MM.1S (cell line): ENCODE measurements around the gene INSL4.

Experiments
- DNase-seq: peaks from one replicate; pipeline ENCODE4 v3.0.0-alpha.2; 2015
- H2AFZ ChIP-seq: fragments of 300-600 bp; sonication (generic); 2 replicates; pipeline ENCODE4 v1.6.0; 2016; ENCODE audit warnings: antibody characterized with exemption, low read length
- H3F3A ChIP-seq: fragments of 300-600 bp; sonication (generic); 2 replicates; pipeline ENCODE4 v1.6.1; 2016; ENCODE audit warnings: mild to moderate bottlenecking, antibody characterized with exemption, low read length, moderate library complexity, mixed read lengths; ENCODE audit not compliant: insufficient read depth
- H3K27ac ChIP-seq: fragments of 300-600 bp; sonication (generic); 2 replicates; pipeline ENCODE4 v1.5.1; 2016; ENCODE audit warnings: mild to moderate bottlenecking, low read length
- H3K27me3 ChIP-seq: fragments of 300-600 bp; sonication (generic); replicated peaks from 2 replicates; pipeline ENCODE4 v1.6.0; 2016; ENCODE audit warnings: low read length; ENCODE audit not compliant: insufficient read depth
- H3K36me3 ChIP-seq: fragments of 300-600 bp; sonication (generic); replicated peaks from 2 replicates; pipeline ENCODE4 v1.6.1; 2016; ENCODE audit warnings: mild to moderate bottlenecking, low read length, mixed read lengths; ENCODE audit not compliant: insufficient read depth
- H3K4me1 ChIP-seq: fragments of 300-600 bp; sonication (generic); 2 replicates; pipeline ENCODE4 v1.6.1; 2016; ENCODE audit warnings: low read length, mixed read lengths
- H3K4me2 ChIP-seq: fragments of 300-600 bp; sonication (generic); 2 replicates; pipeline ENCODE4 v1.6.0; 2016; ENCODE audit warnings: low read depth, low read length
- H3K4me3 ChIP-seq: fragments of 300-600 bp; sonication (generic); 2 replicates; pipeline ENCODE4 v1.5.1; 2016; ENCODE audit warnings: low read length, mixed read lengths
- H3K79me2 ChIP-seq: fragments of 300-600 bp; sonication (generic); 2 replicates; pipeline ENCODE4 v1.6.1; 2016; ENCODE audit warnings: mixed run types, low read length, mixed read lengths
- H3K9ac ChIP-seq: fragments of 300-600 bp; sonication (generic); 2 replicates; pipeline ENCODE4 v1.6.1; 2016; ENCODE audit warnings: low read length, mixed read lengths
- H3K9me2 ChIP-seq: fragments of 300-600 bp; sonication (generic); replicated peaks from 2 replicates; pipeline ENCODE4 v1.6.1; 2016; ENCODE audit warnings: mild to moderate bottlenecking, low read length, mixed read lengths; ENCODE audit not compliant: insufficient read depth
- H3K9me3 ChIP-seq: fragments of 300-600 bp; sonication (generic); replicated peaks from 2 replicates; pipeline ENCODE4 v1.6.1; 2016; ENCODE audit warnings: mild to moderate bottlenecking, low read length, mixed read lengths; ENCODE audit not compliant: insufficient read depth
- H4K20me1 ChIP-seq: fragments of 300-600 bp; sonication (generic); 2 replicates; pipeline ENCODE4 v1.6.1; 2016; ENCODE audit warnings: mild to moderate bottlenecking, low read length, moderate library complexity, mixed read lengths; ENCODE audit not compliant: insufficient read depth
- EZH2 ChIP-seq: fragments of 300-600 bp; sonication (generic); optimal IDR thresholded peaks from 2 replicates; pipeline ENCODE3; 2017; ENCODE audit warnings: low read depth, mild to moderate bottlenecking, antibody characterized with exemption, low read length, mixed read lengths
- EZH2phosphoT487 ChIP-seq: fragments of 300-600 bp; sonication (generic); IDR thresholded peaks from 2 replicates; pipeline ENCODE4 v1.6.1; 2018; ENCODE audit warnings: antibody characterized with exemption, low read length
- TF ChIP-seq, protein P1 (sequence below): fragments of 300-600 bp; sonication (generic); IDR thresholded peaks from 2 replicates; pipeline ENCODE4 v1.5.1; 2016; ENCODE audit warnings: antibody characterized with exemption, low read length, mixed read lengths

Gene INSL4

GRCh38 chr9:5193345-5193744 lies 37.9 kb upstream of the INSL4 start:
- Histone ChIP-seq H3K9me3 (no peaks in the 10 kb centered on the region), H2AFZ (no peak overlapping the region), H3K9ac (no peak overlapping the region), H3K9me2 (no peaks in the 10 kb centered on the region), H3K36me3 (no peaks in the 10 kb centered on the region), H3K4me2 (no peak overlapping the region), H3K27ac (no peak overlapping the region), H3F3A (no peaks in the 10 kb centered on the region), H3K79me2 (no peaks in the 10 kb centered on the region), H3K4me3 (no peak overlapping the region), H4K20me1 (no peaks in the 10 kb centered on the region), H3K4me1 (no peaks in the 10 kb centered on the region), H3K27me3 (no peaks in the 10 kb centered on the region)
- DNase-seq: no peak
- TF ChIP-seq EZH2phosphoT487 (no peak), EZH2 (no peak)
- TF ChIP-seq, protein P1, sequence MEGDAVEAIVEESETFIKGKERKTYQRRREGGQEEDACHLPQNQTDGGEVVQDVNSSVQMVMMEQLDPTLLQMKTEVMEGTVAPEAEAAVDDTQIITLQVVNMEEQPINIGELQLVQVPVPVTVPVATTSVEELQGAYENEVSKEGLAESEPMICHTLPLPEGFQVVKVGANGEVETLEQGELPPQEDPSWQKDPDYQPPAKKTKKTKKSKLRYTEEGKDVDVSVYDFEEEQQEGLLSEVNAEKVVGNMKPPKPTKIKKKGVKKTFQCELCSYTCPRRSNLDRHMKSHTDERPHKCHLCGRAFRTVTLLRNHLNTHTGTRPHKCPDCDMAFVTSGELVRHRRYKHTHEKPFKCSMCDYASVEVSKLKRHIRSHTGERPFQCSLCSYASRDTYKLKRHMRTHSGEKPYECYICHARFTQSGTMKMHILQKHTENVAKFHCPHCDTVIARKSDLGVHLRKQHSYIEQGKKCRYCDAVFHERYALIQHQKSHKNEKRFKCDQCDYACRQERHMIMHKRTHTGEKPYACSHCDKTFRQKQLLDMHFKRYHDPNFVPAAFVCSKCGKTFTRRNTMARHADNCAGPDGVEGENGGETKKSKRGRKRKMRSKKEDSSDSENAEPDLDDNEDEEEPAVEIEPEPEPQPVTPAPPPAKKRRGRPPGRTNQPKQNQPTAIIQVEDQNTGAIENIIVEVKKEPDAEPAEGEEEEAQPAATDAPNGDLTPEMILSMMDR: no peak

GRCh38 chr9:5195463-5195862 lies 35.8 kb upstream of the INSL4 start:
- Histone ChIP-seq H3F3A (no peaks in the 10 kb centered on the region), H3K36me3 (no peaks in the 10 kb centered on the region), H3K27ac (no peak overlapping the region), H3K79me2 (no peaks in the 10 kb centered on the region), H3K9me3 (no peaks in the 10 kb centered on the region), H3K4me1 (no peaks in the 10 kb centered on the region), H3K27me3 (no peaks in the 10 kb centered on the region), H3K4me3 (no peak overlapping the region), H4K20me1 (no peaks in the 10 kb centered on the region), H2AFZ (no peak overlapping the region), H3K4me2 (no peak overlapping the region), H3K9ac (no peak overlapping the region), H3K9me2 (no peaks in the 10 kb centered on the region)
- TF ChIP-seq EZH2phosphoT487 (no peak), EZH2 (no peak)
- DNase-seq: no peak

DNA sequence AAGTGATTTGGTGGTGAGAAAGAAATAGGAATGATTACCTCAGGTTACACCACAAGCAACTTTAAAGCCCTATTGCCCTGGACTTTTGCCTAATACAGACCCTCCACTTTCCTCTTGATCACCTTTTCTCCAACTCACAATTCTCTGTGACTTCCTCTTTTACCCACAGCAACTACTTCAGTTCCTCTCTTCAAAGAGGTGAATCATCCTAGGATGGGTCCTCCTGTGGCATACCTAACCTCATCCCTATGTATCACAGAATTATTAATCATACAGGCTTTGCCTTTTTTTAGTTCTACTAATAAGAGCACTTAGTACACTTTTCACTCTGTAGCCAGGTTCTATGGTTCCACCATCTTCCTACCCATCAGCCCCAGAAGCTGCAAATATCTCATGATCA lies 26.1 kb upstream of the INSL4 start:
- no peaks in the 10 kb centered on the region for H3F3A ChIP-seq
- H3K4me2 ChIP-seq: no peak overlapping the region
- no peaks in the 10 kb centered on the region for H3K4me1 ChIP-seq
- no peaks in the 10 kb centered on the region for H4K20me1 ChIP-seq
- H3K79me2 ChIP-seq: no peaks in the 10 kb centered on the region
- H3K9ac ChIP-seq: no peak overlapping the region
- H3K4me3 ChIP-seq: no peak overlapping the region
- no peak overlapping the region for H2AFZ ChIP-seq
- TF ChIP-seq EZH2 (no peak), EZH2phosphoT487 (no peak)
- TF ChIP-seq, protein P1: no peak
- DNase-seq: no peak
- no peaks in the 10 kb centered on the region for H3K27me3 ChIP-seq
- no peaks in the 10 kb centered on the region for H3K9me3 ChIP-seq
- no peaks in the 10 kb centered on the region for H3K36me3 ChIP-seq
- no peaks in the 10 kb centered on the region for H3K9me2 ChIP-seq
- no peak overlapping the region for H3K27ac ChIP-seq

DNA sequence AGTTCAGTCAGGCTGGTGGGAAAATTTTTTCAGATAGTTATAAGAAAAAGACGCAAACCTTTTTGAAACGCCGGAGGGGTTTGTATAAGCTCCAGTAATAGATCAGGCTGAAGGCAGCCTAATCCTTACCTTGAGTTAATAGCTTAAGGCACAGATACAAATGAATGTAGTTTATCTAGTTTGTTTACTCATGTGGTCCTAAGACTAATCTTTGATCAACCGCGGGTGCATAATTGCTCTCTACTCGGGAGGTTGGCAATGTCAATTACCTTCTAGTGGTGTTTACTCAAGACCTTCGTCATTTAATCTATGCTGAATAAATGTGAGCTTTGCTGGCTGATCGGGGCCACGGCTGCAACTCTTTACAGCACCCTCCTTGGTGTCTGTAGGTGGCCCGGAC lies 665 bp upstream of the INSL4 start:
- DNase-seq: no peak
- Histone ChIP-seq H3K27me3 (no peaks in the 10 kb centered on the region), H3K9me3 (no peaks in the 10 kb centered on the region)

More for the DNA sequence above, 665 bp upstream of the INSL4 start:
- Histone ChIP-seq H3F3A (no peaks in the 10 kb centered on the region), H3K79me2 (no peaks in the 10 kb centered on the region), H4K20me1 (no peaks in the 10 kb centered on the region), H3K36me3 (no peaks in the 10 kb centered on the region), H3K27ac (no peak overlapping the region), H3K4me2 (no peak overlapping the region), H3K9ac (no peak overlapping the region), H3K9me2 (no peaks in the 10 kb centered on the region), H3K4me1 (no peaks in the 10 kb centered on the region), H3K4me3 (no peak overlapping the region), H2AFZ (no peak overlapping the region)
- no peak for TF ChIP-seq EZH2phosphoT487
